Testis (tissue), 3 donors: Measurements from ENCODE around the gene GMDS. TPM values are rescaled to one million over a fixed set of nuclear protein-coding genes. Genes with fewer than 3 reads are reported as not detected.

Experiments
- DNase-seq: peaks from one replicate; pipeline ENCODE4 v3.0.0-alpha.2; 2019
- H3K27ac ChIP-seq, 2 donors: fragments of 200-600 bp; sonication (generic); one replicate each; pipeline ENCODE4 v1.5.1; 2019
- H3K27me3 ChIP-seq: fragments of 200-600 bp; sonication (generic); one replicate; pipeline ENCODE4 v1.5.1; 2019
- H3K36me3 ChIP-seq: fragments of 200-600 bp; sonication (generic); one replicate; pipeline ENCODE4 v1.5.1; 2017; ENCODE audit warnings: low read depth; ENCODE audit errors: missing control alignments
- H3K4me1 ChIP-seq: fragments of 200-600 bp; sonication (generic); one replicate; pipeline ENCODE4 v1.5.1; 2019
- H3K4me3 ChIP-seq, 2 donors: fragments of 200-600 bp; sonication (generic); one replicate each; pipeline ENCODE4 v1.5.1; 2017 to 2019
- H3K9me3 ChIP-seq: fragments of 200-600 bp; sonication (generic); one replicate; pipeline ENCODE4 v1.5.1; 2017
- POLR2A ChIP-seq: fragments of 450-650 bp; IDR thresholded peaks from one replicate; pipeline ENCODE4 v1.6.1; 2017; ENCODE audit warnings: antibody characterized with exemption, mild to moderate bottlenecking, moderate library complexity
- WGBS, 2 donors: methylation state at CpG; one replicate each; pipeline ENCODE4 v1.1.5; 2018; 5-methylcytosine and 5-hydroxymethylcytosine counted together
- intact Hi-C: fragments of 100-400 bp; cut with DNase I; formaldehyde crosslinking; loops from one replicate; pipeline ENCODE4 v1.15.1; 2023; ENCODE audit warnings: low total_unique reads
- polyA plus RNA-seq: library from polyadenylated mRNA; stranded (reverse); fragments of 350-450 nt; fragmentation: Illumina TruSeq; extraction: RNeasy Lipid Tissue Mini Kit (QIAGEN cat#74804); gene quantifications from one replicate; pipeline ENCODE4 v1.2.3, GENCODE V29; 2014; ENCODE audit warnings: low read depth, low replicate concordance; ENCODE audit not compliant: insufficient read depth
- total RNA-seq, 2 donors: library from RNA; depleted of rRNA; stranded (reverse); fragments of >200 nt; gene quantifications; one replicate each; pipeline ENCODE4 v1.2.3, GENCODE V29; 2016
- TF ChIP-seq, protein P1 (sequence below), 3 experiments: fragments of 450-650 bp in 2 of 3; fragments of 200-600 bp in 1 of 3; sonication (generic) in 1 of 3; IDR thresholded peaks; one replicate each; pipeline ENCODE4 v1.5.1; 2016 to 2019; ENCODE audit warnings: antibody characterized with exemption in 3 of 3, mild to moderate bottlenecking in 2 of 3, moderate library complexity in 1 of 3

GMDS gene
- total and polyA plus RNA-seq, 3 donors from 2014 or later, result 19.6 to 31.1 (median 22.2) TPM

- no peaks in the 10 kb centered on the region for H3K27me3 ChIP-seq
- no peak for DNase-seq
- H3K36me3 ChIP-seq, result no peaks in the 10 kb centered on the region
- WGBS, 2 donors, result 80% methylated on average over 4 of the region's 4 CpGs
- no peak overlapping the region for H3K27ac ChIP-seq
- H3K4me3 ChIP-seq, result no peak overlapping the region
- intact Hi-C loops, result no loop called here
- no peaks in the 10 kb centered on the region for H3K4me1 ChIP-seq
- TF ChIP-seq, protein P1, sequence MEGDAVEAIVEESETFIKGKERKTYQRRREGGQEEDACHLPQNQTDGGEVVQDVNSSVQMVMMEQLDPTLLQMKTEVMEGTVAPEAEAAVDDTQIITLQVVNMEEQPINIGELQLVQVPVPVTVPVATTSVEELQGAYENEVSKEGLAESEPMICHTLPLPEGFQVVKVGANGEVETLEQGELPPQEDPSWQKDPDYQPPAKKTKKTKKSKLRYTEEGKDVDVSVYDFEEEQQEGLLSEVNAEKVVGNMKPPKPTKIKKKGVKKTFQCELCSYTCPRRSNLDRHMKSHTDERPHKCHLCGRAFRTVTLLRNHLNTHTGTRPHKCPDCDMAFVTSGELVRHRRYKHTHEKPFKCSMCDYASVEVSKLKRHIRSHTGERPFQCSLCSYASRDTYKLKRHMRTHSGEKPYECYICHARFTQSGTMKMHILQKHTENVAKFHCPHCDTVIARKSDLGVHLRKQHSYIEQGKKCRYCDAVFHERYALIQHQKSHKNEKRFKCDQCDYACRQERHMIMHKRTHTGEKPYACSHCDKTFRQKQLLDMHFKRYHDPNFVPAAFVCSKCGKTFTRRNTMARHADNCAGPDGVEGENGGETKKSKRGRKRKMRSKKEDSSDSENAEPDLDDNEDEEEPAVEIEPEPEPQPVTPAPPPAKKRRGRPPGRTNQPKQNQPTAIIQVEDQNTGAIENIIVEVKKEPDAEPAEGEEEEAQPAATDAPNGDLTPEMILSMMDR (IDR thresholded peaks at IDR 0.05), result no peak
- TF ChIP-seq POLR2A, result no peak
- no peaks in the 10 kb centered on the region for H3K9me3 ChIP-seq
Measured at GRCh38 chr6:2231438-2231837, 14.0 kb downstream of the GMDS start.

- Histone ChIP-seq H3K27me3 (no peaks in the 10 kb centered on the region), H3K4me1 (no peaks in the 10 kb centered on the region), H3K9me3 (no peaks in the 10 kb centered on the region), H3K4me3 (no peak overlapping the region), H3K36me3 (no peaks in the 10 kb centered on the region), H3K27ac (no peak overlapping the region)
- no peak for TF ChIP-seq POLR2A
- TF ChIP-seq, protein P1 (IDR thresholded peaks at IDR 0.05), result no peak
- 80 to 86% methylated on average over 2 of the region's 2 CpGs for WGBS, 2 donors
- no peak for DNase-seq
- intact Hi-C loops, result no loop called here
Measured at GRCh38 chr6:2230659-2231277, 14.6 kb downstream of the GMDS start.

GRCh38 chr6:2229742-2230141, 15.7 kb downstream of the GMDS start:
- Histone ChIP-seq H3K9me3 (no peaks in the 10 kb centered on the region), H3K4me3 (no peak overlapping the region), H3K27ac (no peak overlapping the region), H3K4me1 (no peaks in the 10 kb centered on the region), H3K36me3 (no peaks in the 10 kb centered on the region), H3K27me3 (no peaks in the 10 kb centered on the region)
- WGBS, 2 donors, result 86 to 93% methylated on average over 4 of the region's 4 CpGs
- no peak for DNase-seq
- no peak for TF ChIP-seq POLR2A
- TF ChIP-seq, protein P1 (IDR thresholded peaks at IDR 0.05), result no peak
- intact Hi-C loops, result no loop called here

- WGBS, 2 donors, result 90 to 98% methylated on average over 4 of the region's 4 CpGs
- TF ChIP-seq, protein P1 (IDR thresholded peaks at IDR 0.05), result no peak
- no peak for TF ChIP-seq POLR2A
- no peaks in the 10 kb centered on the region for H3K4me1 ChIP-seq
- H3K36me3 ChIP-seq, result no peaks in the 10 kb centered on the region
- H3K27ac ChIP-seq, result no peak overlapping the region
- DNase-seq, result no peak
- no peak overlapping the region for H3K4me3 ChIP-seq
- H3K9me3 ChIP-seq, result no peaks in the 10 kb centered on the region
- no peaks in the 10 kb centered on the region for H3K27me3 ChIP-seq
- intact Hi-C loops, result no loop called here
Measured at GRCh38 chr6:2229039-2229438, 16.4 kb downstream of the GMDS start.

- H3K27ac ChIP-seq, result no peak overlapping the region
- H3K36me3 ChIP-seq, result no peaks in the 10 kb centered on the region
- TF ChIP-seq, protein P1 (IDR thresholded peaks at IDR 0.05), result no peak
- no peak for TF ChIP-seq POLR2A
- no peaks in the 10 kb centered on the region for H3K27me3 ChIP-seq
- no peaks in the 10 kb centered on the region for H3K9me3 ChIP-seq
- intact Hi-C loops, result no loop called here
- DNase-seq, result no peak
- WGBS, 2 donors, result 94 to 95% methylated on average over 2 of the region's 2 CpGs
- no peaks in the 10 kb centered on the region for H3K4me1 ChIP-seq
- H3K4me3 ChIP-seq, result no peak overlapping the region
Measured at GRCh38 chr6:2228392-2228791, 17.0 kb downstream of the GMDS start.
